Esophagus mucosa (tissue), 1 donor: Measurements from ENCODE around the gene MTA3. TPM values are rescaled to one million over a fixed set of nuclear protein-coding genes. Genes with fewer than 3 reads are reported as not detected.
"Not testable (repeated sequence)": the region's sequence is repeated elsewhere in the genome, so short reads cannot be mapped to it uniquely, and the experiment has no call there.

ENCODE experiments used
- ATAC-seq: fragments of 200-7000 bp; cut with Tn5 transposase; one replicate; pipeline ENCODE4 v1.9.1; 2020
- total RNA-seq: library from RNA; stranded (reverse); gene quantifications from one replicate; pipeline ENCODE4 v1.2.4, GENCODE V29; 2023
- donor health status: DM: yes; HTN: yes; CAD: no.

MTA3 gene
- total RNA-seq, 1 donor from 2014 or later, result 44.4 TPM

GRCh38 chr2:42567806-42568400 is 529 bp upstream of the MTA3 start:
- ATAC-seq, result peak; percentile 50

DNA sequence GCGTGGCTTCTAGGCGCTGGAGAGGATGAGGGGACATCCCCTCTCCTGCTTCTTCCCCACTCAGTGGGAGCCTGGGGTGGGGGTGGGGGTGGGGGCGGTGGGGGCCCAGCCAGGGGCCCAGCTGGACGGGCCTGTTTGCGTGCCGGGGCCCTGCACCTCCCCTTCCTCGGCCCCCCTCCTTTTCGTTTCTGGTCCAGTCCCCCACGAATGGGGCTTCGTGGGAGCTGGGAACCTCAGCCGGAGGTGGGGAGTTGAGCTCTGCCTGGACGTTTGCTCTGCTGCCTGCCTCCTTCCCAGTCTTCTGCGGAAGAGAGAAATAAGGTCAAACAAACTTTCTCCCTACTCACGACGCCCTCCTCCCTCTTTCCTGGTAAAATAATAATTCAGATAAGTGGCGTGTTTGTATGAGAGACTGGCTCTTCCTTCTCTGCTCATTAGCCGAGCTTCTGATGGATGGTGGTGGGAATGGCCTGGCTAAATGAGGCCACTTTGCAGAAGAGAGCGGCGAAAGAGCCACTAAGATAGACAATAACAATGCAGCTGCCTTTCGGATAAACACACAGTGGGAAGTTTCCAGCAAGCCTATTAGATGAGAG is 782 bp downstream of the MTA3 start:
- peak; percentile 17 for ATAC-seq

GRCh38 chr2:42569883-42570282 is 1.5 kb downstream of the MTA3 start:
- ATAC-seq, result no peak

DNA sequence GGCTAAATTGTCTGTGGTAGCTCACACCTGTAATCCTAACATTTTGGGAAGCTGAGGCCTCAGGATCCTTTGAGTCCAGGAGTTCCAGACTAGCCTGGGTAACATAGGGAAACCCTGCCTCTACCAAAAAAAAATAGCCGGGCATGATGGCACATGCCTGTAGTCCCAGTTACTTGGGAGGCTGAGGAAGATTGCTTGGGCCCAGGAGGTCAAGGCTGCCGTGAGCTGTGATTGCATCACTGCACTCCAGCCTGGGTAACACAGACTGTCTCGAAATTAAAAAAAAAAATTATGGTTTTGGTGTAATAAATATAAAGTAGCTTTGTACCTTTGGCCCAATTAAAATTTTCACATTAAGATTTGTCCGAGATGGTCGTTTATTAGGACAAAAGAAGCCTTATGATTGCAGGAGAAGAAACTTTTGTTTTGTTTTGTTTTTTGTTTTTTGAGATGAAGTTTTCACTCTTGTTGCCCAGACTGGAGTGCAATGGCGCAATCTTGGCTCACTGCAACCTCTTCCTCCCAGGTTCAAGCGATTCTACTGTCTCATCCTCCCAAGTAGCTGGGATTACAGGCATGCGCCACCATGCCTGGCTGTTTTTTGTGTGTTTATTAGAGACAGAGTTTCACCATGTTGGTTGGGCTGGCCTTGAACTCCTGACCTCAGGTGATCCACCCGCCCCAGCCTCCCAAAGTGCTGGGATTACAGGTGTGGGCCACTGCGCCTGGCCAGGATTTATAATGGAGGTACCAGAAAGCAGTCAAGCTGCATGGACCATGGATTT is 4.1 kb downstream of the MTA3 start:
- ATAC-seq, result no peak

DNA sequence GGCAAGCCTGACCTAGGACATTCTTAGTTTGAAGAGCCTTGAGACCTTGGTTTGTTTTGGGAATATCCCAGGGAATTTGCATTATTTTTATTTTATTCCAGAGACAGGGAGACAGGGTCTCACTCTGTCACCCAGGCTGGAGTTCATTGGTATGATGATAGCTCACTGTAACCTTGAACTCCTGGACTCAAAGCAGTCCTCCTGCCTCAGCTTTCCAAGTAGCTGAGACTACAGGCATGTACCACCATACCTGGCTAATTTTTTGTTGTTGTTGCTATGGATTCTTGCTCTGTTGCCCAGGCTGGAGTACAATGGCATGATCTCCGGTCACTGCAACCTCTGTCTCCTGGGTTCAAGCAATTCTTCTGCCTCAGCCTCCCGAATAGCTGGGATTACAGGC is 4.8 kb downstream of the MTA3 start:
- no peak for ATAC-seq

DNA sequence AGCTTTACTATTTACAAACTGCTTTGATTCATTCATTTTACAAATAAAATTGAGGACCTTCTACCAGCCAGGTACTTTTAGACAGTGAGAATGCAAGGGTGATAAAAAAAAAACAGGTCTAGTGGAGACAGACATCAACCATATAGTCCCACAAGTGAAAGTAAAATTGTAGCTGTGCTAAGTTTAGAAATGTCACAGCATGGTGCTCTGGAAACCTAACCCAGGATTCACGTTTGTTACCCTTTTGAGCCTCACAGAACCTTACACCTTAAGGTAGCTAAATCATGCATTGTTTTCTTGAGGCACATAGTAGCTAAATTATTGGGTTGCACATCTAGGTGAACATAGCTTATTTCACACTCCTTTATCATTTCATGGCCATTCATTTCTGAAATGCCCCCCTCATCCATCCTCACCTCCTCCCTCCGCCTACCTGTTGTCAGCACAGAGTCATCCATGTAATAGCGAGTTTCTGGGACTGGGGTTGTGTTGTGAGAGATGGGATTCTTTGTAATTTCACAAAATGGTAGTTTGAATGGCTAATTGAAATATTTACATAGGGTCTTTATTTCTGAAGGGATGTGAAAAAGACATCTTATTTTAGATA is 7.1 kb downstream of the MTA3 start:
- no peak for ATAC-seq

GRCh38 chr2:42578621-42579020 is 10.2 kb downstream of the MTA3 start:
- no peak for ATAC-seq

GRCh38 chr2:42581257-42581656 is 12.8 kb downstream of the MTA3 start:
- no peak for ATAC-seq

GRCh38 chr2:42584628-42585027 is 16.2 kb downstream of the MTA3 start:
- not testable (repeated sequence) for ATAC-seq

DNA sequence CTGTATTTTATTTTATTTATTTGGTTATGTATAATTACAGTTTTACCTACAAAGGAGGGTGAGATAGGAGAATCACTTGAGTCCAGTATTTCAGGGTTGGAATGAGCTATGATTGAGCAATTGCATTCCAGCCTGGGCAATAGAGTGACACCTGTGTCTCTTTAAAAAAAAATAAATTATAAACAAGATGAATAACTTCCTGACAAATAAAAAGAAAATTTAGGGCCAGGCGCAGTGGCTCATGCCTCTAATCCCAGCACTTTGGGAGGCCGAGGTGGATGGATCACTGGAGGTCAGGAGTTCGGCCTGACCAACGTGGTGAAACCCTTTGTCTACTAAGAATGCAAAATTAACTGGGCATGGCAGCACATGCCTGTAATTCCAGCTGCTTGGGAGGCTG is 17.3 kb downstream of the MTA3 start:
- ATAC-seq, result peak; percentile 36

DNA sequence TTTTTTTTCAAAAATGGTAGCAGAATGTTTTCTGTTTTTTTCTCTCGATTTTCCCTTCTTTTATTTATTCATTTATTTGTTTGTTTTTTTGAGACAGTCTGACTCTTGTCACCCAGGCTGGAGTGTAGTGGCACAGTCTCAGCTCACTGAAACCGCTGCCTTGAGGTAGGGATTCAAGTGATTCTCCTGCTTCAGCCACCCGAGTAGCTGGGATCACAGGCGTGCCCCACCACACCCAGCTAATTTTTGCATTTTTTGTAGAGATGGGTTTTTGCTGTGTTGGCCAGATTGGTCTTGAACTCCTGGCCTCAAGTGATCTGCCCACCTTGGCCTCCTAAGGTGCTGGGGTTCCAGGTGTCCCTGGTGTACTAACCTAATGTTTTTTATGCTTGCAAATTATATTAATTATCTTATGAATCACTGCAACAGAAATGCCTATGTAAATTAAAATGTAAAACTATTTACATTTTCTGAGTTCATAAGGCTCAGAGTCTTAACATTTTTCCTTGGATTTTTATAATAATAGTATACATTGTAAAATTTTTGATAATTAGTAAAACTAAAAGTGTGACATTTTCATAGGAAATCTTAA is 19.2 kb downstream of the MTA3 start:
- ATAC-seq, result no peak

DNA sequence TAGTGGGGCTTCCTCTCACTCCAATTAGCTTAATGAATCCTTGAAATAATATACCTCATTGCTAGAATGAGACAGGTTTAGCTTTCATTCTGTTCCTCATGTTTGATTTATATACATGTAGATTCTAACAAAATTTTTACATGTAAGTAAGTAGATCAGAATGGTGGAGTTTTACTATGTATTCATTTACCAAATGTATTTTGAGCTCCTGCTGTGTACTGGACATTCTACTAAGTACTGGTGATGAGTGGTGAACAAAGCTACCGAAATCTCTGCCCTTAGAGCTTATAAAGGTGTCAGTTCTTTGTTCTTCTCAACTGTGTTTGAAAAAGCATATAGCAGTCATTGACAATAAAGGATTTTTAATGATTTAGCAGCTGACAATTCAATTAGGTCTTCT is 19.7 kb downstream of the MTA3 start:
- ATAC-seq, result no peak

DNA sequence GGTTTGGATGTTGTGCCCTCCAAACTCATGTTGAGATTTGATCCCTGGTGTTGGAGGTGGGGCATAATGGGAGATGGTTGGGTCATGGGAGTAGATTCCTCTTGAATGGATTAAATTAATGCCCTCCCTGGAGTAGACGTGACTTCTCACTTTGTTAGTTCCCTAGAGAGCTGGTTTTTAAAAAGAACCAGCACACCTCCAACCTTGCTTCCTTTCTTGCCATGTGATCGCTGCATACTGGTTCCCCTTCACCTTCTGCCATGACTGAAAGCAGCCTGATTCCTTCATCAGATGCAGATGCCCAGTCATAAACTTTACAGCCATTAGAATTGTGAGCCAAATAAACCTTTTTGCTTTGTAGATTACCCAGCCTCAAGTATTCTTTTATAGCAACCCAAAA is 21.7 kb downstream of the MTA3 start:
- no peak for ATAC-seq

GRCh38 chr2:42593282-42593681 is 24.9 kb downstream of the MTA3 start:
- no peak for ATAC-seq

GRCh38 chr2:42598656-42599055 is 30.2 kb downstream of the MTA3 start:
- no peak for ATAC-seq

- no peak for ATAC-seq
These were observed 32.6 kb downstream of the MTA3 start for GRCh38 chr2:42601076-42601475.

DNA sequence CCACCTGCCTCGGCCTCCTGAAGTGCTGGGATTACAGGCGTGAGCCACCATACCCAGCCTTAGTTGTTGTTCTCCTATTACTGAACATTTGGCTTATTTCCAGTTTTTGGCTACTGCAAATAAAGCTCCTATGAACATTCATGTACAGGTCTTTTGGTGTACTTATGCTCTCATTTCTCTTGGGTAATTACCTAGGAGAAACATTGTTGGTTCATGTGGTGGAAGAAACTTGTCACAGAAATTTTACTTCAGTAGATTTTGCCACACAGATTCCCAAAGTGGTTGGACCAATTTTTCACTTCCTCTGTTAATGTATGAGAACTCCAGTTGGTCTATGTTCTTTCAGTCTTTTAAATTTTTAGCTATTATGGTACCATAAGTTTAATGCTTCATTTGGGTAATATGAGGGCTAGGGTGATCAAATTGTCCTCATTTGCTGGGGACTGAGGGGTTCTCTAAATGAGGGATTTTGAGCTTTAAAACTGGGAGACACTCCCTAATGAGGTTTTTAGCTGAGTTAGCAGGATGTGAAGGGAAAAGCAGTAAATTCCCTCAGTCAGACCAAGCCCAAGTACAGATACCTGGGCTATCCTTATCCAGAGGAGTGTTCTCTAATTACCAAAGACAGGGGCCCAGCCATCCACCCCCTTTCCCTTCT is 33.9 kb downstream of the MTA3 start:
- ATAC-seq, result no peak

GRCh38 chr2:42602876-42603219 is 34.4 kb downstream of the MTA3 start:
- no peak for ATAC-seq

- not testable (repeated sequence) for ATAC-seq
These were observed 36.0 kb downstream of the MTA3 start for GRCh38 chr2:42604341-42604867.

DNA sequence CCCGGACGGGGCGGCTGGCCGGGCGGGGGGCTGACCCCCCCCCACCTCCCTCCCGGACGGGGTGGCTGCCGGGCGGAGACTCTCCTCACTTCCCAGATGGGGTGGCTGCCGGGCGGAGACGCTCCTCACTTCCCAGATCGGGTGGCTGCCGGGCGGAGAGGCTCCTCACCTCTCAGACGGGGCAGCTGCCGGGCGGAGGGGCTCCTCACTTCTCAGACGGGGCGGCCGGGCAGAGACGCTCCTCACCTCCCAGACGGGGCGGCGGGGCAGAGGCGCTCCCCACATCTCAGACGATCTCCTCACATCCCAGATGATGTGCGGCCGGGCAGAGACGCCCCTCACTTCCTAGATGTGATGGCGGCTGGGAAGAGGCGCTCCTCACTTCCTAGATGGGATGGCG is 37.7 kb downstream of the MTA3 start:
- ATAC-seq, result not testable (repeated sequence)

DNA sequence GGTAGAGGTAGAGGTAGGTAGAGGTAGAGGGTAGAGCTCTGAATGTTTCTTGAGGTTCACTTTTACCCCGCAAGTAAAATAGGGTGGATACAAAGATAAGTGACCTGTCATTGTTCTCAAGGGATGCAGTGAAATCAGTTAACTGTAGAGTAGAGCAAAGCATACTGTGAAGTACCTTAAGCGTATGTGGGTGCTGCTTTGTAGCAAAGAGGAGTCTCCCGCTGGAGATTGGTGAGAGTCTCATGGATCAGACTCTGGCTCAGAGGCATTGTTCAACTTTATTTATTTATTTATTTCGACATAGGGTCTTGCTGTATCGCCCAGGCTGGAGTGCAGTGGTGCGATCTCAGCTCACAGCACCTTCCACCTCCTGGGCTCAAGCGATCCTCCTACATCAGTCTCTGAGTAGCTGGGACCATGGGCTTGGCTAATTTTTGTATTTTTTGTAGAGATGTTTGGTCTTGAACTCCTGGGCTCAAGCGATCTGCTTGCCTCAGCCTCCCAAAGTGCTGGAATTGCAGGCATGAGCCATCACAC is 38.7 kb downstream of the MTA3 start:
- ATAC-seq, result no peak
